GM18520 (cell line): ENCODE measurements around the gene CHST12.

Experiments
- ATAC-seq: cut with Tn5 transposase; IDR thresholded peaks from one replicate; pipeline ENCODE4 v1.9.1; 2021; ENCODE audit not compliant: unreplicated experiment

The CHST12 gene

DNA sequence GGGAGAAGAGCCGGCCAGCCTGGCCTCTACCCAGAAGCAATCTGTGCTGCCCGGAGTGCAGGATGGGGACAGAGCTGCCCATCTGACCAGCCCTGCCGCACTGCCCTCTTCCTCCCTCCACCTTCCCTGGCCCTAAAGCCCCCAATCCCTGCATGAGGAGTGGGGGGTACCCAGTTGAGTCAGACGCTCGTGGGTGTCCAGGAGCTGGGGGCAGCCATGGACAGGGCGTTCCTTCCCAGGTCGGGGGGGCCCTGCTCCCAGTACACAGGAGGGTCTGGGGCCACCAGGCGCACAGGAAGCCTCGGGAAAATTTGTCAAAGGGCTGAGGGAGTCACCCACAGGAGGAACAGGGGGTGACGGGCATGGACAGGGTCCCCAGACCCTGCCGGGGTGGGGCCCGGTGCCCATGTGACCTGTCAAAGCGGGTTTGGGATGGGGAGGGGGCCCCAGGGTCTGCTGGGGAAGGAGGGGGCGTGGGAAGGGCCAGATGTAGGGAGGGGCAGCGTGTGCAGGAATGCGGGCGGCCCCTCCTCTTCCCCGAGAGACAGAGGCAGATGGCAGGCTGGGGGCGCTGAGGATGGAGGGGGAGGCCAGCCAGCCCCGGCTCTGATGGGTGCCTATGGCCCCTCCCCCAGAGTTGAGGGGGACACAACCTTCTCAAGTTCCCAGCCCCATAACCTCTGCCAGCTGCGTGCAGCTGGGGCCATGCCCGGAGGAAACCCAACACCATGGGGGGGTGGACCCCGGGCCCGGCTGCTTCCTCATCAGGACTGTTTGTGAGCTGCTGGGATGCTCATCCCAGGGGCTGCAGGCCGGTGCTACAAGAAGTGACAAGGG is 94.3 kb downstream of the CHST12 start:
- no peak for ATAC-seq
